Esophagus squamous epithelium (tissue), 4 donors: Measurements from ENCODE around the gene LDLRAD2.

ENCODE experiments used
- POLR2A ChIP-seq, 4 donors: fragments of 450-650 bp; IDR thresholded peaks; one replicate each; pipeline ENCODE4 v1.6.1; 2017; ENCODE audit warnings: antibody characterized with exemption in 4 of 4, mild to moderate bottlenecking in 4 of 4, moderate library complexity in 3 of 4
- TF ChIP-seq, protein P1 (sequence below), 6 experiments: fragments of 450-650 bp in 4 of 6; fragments of 200-600 bp in 2 of 6; sonication (generic) in 2 of 6; IDR thresholded peaks; one replicate each; pipeline ENCODE4 v1.5.1; 2016 to 2019; ENCODE audit warnings: antibody characterized with exemption in 6 of 6, mild to moderate bottlenecking in 4 of 6, moderate library complexity in 4 of 6

- TF ChIP-seq, protein P1, sequence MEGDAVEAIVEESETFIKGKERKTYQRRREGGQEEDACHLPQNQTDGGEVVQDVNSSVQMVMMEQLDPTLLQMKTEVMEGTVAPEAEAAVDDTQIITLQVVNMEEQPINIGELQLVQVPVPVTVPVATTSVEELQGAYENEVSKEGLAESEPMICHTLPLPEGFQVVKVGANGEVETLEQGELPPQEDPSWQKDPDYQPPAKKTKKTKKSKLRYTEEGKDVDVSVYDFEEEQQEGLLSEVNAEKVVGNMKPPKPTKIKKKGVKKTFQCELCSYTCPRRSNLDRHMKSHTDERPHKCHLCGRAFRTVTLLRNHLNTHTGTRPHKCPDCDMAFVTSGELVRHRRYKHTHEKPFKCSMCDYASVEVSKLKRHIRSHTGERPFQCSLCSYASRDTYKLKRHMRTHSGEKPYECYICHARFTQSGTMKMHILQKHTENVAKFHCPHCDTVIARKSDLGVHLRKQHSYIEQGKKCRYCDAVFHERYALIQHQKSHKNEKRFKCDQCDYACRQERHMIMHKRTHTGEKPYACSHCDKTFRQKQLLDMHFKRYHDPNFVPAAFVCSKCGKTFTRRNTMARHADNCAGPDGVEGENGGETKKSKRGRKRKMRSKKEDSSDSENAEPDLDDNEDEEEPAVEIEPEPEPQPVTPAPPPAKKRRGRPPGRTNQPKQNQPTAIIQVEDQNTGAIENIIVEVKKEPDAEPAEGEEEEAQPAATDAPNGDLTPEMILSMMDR (IDR thresholded peaks at IDR 0.05): no peak
- TF ChIP-seq POLR2A (IDR thresholded peaks at IDR 0.05): no peak
Measured at GRCh38 chr1:21865943-21866706, 54.1 kb downstream of the LDLRAD2 start.
